HepG2 (cell line): ENCODE measurements around the gene GNG7. TPM values are rescaled to one million over a fixed set of nuclear protein-coding genes. Genes with fewer than 3 reads are reported as not detected.

Source experiments
- BCL6 ChIP-seq: IDR thresholded peaks from 2 replicates; pipeline ENCODE4 v1.6.1; 2016; ENCODE audit warnings: missing genetic modification reagents, missing compliant biosample characterization
- GABPB1 ChIP-seq: IDR thresholded peaks from 2 replicates; pipeline ENCODE4 v1.6.1; 2016; ENCODE audit warnings: mild to moderate bottlenecking, missing genetic modification reagents, moderate library complexity, missing compliant biosample characterization
- GLI4 ChIP-seq: sonication (generic); formaldehyde crosslinking; IDR thresholded peaks from 2 replicates; pipeline ENCODE4 v1.5.1; 2020; ENCODE audit warnings: missing genetic modification reagents, mild to moderate bottlenecking, moderate library complexity, borderline replicate concordance
- ISL2 ChIP-seq: sonication (generic); formaldehyde crosslinking; IDR thresholded peaks from 2 replicates; pipeline ENCODE4 v1.5.0; 2020; ENCODE audit warnings: missing genetic modification reagents
- NFIC ChIP-seq: IDR thresholded peaks from 2 replicates; pipeline ENCODE4 v1.6.1; 2012; ENCODE audit warnings: mild to moderate bottlenecking, low read length, inconsistent platforms
- SALL1 ChIP-seq: sonication (generic); formaldehyde crosslinking; IDR thresholded peaks from 2 replicates; pipeline ENCODE4 v1.8.0; 2022; ENCODE audit warnings: mild to moderate bottlenecking, missing genetic modification reagents
- SATB2 ChIP-seq: sonication (generic); formaldehyde crosslinking; IDR thresholded peaks from 2 replicates; pipeline ENCODE4 v1.5.0; 2020; ENCODE audit warnings: missing genetic modification reagents
- SOX5 ChIP-seq: IDR thresholded peaks from 2 replicates; pipeline ENCODE4 v1.6.1; 2016; ENCODE audit warnings: borderline replicate concordance
- SP2 ChIP-seq: sonication (generic); formaldehyde crosslinking; IDR thresholded peaks from 2 replicates; pipeline ENCODE4 v1.5.1; 2020; ENCODE audit warnings: mild to moderate bottlenecking, missing genetic modification reagents
- TAF15 ChIP-seq: fragments of 200-400 bp; formaldehyde crosslinking; IDR thresholded peaks from one replicate; pipeline ENCODE4 v1.6.1; 2018; ENCODE audit warnings: mild to moderate bottlenecking, low read depth, low read length; ENCODE audit not compliant: poor library complexity, severe bottlenecking
- ZBTB20 ChIP-seq: sonication (generic); formaldehyde crosslinking; IDR thresholded peaks from 2 replicates; pipeline ENCODE4 v1.8.1; 2023; ENCODE audit warnings: missing genetic modification reagents, low read depth, mild to moderate bottlenecking, borderline replicate concordance
- ZBTB21 ChIP-seq: sonication (generic); formaldehyde crosslinking; IDR thresholded peaks from 2 replicates; pipeline ENCODE4 v1.4.0; 2020; ENCODE audit warnings: missing genetic modification reagents
- ZFP90 ChIP-seq: sonication (generic); formaldehyde crosslinking; IDR thresholded peaks from 2 replicates; pipeline ENCODE4 v1.8.0; 2022; ENCODE audit warnings: missing genetic modification reagents, mild to moderate bottlenecking, inconsistent platforms, borderline replicate concordance
- ZMYM3 ChIP-seq: sonication (generic); formaldehyde crosslinking; IDR thresholded peaks from 2 replicates; pipeline ENCODE4 v1.5.1; 2020; ENCODE audit warnings: mild to moderate bottlenecking, missing genetic modification reagents
- ZNF75D ChIP-seq: sonication (generic); formaldehyde crosslinking; IDR thresholded peaks from 2 replicates; pipeline ENCODE4 v1.8.1; 2023; ENCODE audit warnings: missing genetic modification reagents, mild to moderate bottlenecking, borderline replicate concordance
- ZSCAN25 ChIP-seq: sonication (generic); formaldehyde crosslinking; IDR thresholded peaks from 2 replicates; pipeline ENCODE4 v1.8.0; 2022; ENCODE audit warnings: mild to moderate bottlenecking, missing genetic modification reagents
- polyA plus RNA-seq, 8 experiments: library from polyadenylated mRNA; depleted of rRNA in 3 of 8; stranded (reverse) in 7 of 8; unstranded in 1 of 8; fragments of >200 nt; fragmentation: Illumina TruSeq in 4 of 8; extraction: Trizol in 4 of 8; gene quantifications; 2 replicates each; pipeline versions ENCODE4 v1.2.1 to v1.2.3, GENCODE V29; 2011 to 2016; ENCODE audit warnings: low read depth in 4 of 8, missing spikeins in 1 of 8, mixed read lengths in 1 of 8; ENCODE audit not compliant: insufficient read depth in 1 of 8
- total RNA-seq, 5 experiments: library from RNA; depleted of rRNA; stranded (reverse); fragments of >200 nt; fragmentation: Illumina TruSeq; extraction: Trizol; gene quantifications; 2 replicates each; pipeline ENCODE4 v1.2.3, GENCODE V29; 2016; ENCODE audit warnings: low read depth in 1 of 5
- TF ChIP-seq, protein P1 (sequence below): sonication (generic); formaldehyde crosslinking; IDR thresholded peaks from 2 replicates; pipeline ENCODE4 v1.5.0; 2020; ENCODE audit warnings: mild to moderate bottlenecking, missing genetic modification reagents, borderline replicate concordance
- TF ChIP-seq, protein P2 (sequence below): sonication (generic); formaldehyde crosslinking; IDR thresholded peaks from 2 replicates; pipeline ENCODE4 v1.5.0; 2020; ENCODE audit warnings: missing genetic modification reagents
- TF ChIP-seq, protein P3 (sequence below): sonication (generic); formaldehyde crosslinking; IDR thresholded peaks from 2 replicates; pipeline ENCODE4 v1.4.0; 2020; ENCODE audit warnings: missing genetic modification reagents
- TF ChIP-seq, protein P4 (sequence below): sonication (generic); formaldehyde crosslinking; IDR thresholded peaks from 2 replicates; pipeline ENCODE4 v1.4.0; 2020; ENCODE audit warnings: missing genetic modification reagents

GNG7 gene
- total and polyA plus RNA-seq, 2 of the 13 experiments (the other 11 are each of a cell fraction or from before 2014, with no cell fraction given) = 1.4 to 3.3 TPM

DNA sequence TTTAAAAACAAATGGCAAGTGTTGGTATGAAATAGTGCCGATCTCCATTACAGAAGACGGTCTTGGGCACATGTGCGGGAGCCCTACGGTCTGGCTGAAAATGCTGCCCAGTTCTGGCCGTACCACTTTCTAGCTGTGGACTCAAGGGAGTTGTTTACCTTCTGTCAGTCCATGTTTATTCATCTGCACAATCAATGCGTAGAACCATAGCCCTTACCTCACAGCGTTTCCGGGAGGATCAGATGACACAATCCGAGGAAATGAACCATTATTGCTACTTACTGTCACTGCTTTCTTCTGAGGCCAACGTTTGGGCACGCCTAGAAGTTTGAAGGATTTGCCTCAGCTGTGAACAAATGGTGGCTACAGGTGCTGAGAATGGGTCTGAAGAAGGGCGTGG, 195.4 kb downstream of the GNG7 start (continued):
- TF ChIP-seq, protein P1, sequence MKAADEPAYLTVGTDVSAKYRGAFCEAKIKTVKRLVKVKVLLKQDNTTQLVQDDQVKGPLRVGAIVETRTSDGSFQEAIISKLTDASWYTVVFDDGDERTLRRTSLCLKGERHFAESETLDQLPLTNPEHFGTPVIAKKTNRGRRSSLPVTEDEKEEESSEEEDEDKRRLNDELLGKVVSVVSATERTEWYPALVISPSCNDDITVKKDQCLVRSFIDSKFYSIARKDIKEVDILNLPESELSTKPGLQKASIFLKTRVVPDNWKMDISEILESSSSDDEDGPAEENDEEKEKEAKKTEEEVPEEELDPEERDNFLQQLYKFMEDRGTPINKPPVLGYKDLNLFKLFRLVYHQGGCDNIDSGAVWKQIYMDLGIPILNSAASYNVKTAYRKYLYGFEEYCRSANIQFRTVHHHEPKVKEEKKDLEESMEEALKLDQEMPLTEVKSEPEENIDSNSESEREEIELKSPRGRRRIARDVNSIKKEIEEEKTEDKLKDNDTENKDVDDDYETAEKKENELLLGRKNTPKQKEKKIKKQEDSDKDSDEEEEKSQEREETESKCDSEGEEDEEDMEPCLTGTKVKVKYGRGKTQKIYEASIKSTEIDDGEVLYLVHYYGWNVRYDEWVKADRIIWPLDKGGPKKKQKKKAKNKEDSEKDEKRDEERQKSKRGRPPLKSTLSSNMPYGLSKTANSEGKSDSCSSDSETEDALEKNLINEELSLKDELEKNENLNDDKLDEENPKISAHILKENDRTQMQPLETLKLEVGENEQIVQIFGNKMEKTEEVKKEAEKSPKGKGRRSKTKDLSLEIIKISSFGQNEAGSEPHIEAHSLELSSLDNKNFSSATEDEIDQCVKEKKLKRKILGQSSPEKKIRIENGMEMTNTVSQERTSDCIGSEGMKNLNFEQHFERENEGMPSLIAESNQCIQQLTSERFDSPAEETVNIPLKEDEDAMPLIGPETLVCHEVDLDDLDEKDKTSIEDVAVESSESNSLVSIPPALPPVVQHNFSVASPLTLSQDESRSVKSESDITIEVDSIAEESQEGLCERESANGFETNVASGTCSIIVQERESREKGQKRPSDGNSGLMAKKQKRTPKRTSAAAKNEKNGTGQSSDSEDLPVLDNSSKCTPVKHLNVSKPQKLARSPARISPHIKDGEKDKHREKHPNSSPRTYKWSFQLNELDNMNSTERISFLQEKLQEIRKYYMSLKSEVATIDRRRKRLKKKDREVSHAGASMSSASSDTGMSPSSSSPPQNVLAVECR (CRISPR knock-in tag) = peak; percentile 66; the same call in 1 of the 2 replicates
- TF ChIP-seq ZFP90 (CRISPR knock-in tag) (no peak), TAF15 (no peak), ZNF75D (CRISPR knock-in tag) (no peak), BCL6 (CRISPR knock-in tag) (peak; percentile 89), ZBTB21 (CRISPR knock-in tag) (peak; percentile 97), SATB2 (no peak), SP2 (CRISPR knock-in tag) (no peak), ZSCAN25 (CRISPR knock-in tag) (peak; percentile 76), GLI4 (no peak), NFIC (no peak; the same call in 1 of the 2 replicates), SOX5 (peak; percentile 92), ZMYM3 (CRISPR knock-in tag) (peak; percentile 83), GABPB1 (peak; percentile 73), ISL2 (CRISPR knock-in tag) (0 out of 2 replicates have a peak, but pooled peaks have one; percentile 60), ZBTB20 (0 out of 2 replicates have a peak, but pooled peaks have one; percentile 45), SALL1 (CRISPR knock-in tag) (peak; percentile 89)
- TF ChIP-seq, protein P2, sequence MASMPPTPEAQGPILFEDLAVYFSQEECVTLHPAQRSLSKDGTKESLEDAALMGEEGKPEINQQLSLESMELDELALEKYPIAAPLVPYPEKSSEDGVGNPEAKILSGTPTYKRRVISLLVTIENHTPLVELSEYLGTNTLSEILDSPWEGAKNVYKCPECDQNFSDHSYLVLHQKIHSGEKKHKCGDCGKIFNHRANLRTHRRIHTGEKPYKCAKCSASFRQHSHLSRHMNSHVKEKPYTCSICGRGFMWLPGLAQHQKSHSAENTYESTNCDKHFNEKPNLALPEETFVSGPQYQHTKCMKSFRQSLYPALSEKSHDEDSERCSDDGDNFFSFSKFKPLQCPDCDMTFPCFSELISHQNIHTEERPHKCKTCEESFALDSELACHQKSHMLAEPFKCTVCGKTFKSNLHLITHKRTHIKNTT (CRISPR knock-in tag) = no peak
- TF ChIP-seq, protein P3, sequence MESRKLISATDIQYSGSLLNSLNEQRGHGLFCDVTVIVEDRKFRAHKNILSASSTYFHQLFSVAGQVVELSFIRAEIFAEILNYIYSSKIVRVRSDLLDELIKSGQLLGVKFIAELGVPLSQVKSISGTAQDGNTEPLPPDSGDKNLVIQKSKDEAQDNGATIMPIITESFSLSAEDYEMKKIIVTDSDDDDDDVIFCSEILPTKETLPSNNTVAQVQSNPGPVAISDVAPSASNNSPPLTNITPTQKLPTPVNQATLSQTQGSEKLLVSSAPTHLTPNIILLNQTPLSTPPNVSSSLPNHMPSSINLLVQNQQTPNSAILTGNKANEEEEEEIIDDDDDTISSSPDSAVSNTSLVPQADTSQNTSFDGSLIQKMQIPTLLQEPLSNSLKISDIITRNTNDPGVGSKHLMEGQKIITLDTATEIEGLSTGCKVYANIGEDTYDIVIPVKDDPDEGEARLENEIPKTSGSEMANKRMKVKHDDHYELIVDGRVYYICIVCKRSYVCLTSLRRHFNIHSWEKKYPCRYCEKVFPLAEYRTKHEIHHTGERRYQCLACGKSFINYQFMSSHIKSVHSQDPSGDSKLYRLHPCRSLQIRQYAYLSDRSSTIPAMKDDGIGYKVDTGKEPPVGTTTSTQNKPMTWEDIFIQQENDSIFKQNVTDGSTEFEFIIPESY (CRISPR knock-in tag) = peak; percentile 82
- TF ChIP-seq, protein P4, sequence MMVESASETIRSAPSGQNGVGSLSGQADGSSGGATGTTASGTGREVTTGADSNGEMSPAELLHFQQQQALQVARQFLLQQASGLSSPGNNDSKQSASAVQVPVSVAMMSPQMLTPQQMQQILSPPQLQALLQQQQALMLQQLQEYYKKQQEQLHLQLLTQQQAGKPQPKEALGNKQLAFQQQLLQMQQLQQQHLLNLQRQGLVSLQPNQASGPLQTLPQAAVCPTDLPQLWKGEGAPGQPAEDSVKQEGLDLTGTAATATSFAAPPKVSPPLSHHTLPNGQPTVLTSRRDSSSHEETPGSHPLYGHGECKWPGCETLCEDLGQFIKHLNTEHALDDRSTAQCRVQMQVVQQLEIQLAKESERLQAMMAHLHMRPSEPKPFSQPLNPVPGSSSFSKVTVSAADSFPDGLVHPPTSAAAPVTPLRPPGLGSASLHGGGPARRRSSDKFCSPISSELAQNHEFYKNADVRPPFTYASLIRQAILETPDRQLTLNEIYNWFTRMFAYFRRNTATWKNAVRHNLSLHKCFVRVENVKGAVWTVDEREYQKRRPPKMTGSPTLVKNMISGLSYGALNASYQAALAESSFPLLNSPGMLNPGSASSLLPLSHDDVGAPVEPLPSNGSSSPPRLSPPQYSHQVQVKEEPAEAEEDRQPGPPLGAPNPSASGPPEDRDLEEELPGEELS (CRISPR knock-in tag) = peak; percentile 98
